HUES48 (cell line): ENCODE measurements around the gene ZBTB42.

ENCODE experiments used
- H3K27ac ChIP-seq: one replicate; pipeline ENCODE4 v1.7.0; 2013; ENCODE audit warnings: low read depth, low read length, inconsistent platforms
- H3K27me3 ChIP-seq: 2 replicates; pipeline ENCODE4 v1.6.1; 2013; ENCODE audit warnings: mild to moderate bottlenecking, low read length; ENCODE audit not compliant: control insufficient read depth, insufficient read depth
- H3K36me3 ChIP-seq: 2 replicates; pipeline ENCODE4 v1.6.1; 2013; ENCODE audit warnings: low read length; ENCODE audit not compliant: control insufficient read depth, insufficient read depth
- H3K4me1 ChIP-seq: 2 replicates; pipeline ENCODE4 v1.6.1; 2013; ENCODE audit warnings: mild to moderate bottlenecking, low read length; ENCODE audit not compliant: control insufficient read depth, insufficient read depth
- H3K4me3 ChIP-seq: 2 replicates; pipeline ENCODE4 v1.5.1; 2013; ENCODE audit warnings: mild to moderate bottlenecking, low read depth, low read length
- H3K9ac ChIP-seq: 2 replicates; pipeline ENCODE4 v1.6.1; 2013; ENCODE audit warnings: mild to moderate bottlenecking, low read depth, low read length, moderate library complexity
- H3K9me3 ChIP-seq: 2 replicates; pipeline ENCODE4 v1.6.1; 2013; ENCODE audit warnings: low read length; ENCODE audit not compliant: control insufficient read depth, insufficient read depth

Gene ZBTB42

DNA sequence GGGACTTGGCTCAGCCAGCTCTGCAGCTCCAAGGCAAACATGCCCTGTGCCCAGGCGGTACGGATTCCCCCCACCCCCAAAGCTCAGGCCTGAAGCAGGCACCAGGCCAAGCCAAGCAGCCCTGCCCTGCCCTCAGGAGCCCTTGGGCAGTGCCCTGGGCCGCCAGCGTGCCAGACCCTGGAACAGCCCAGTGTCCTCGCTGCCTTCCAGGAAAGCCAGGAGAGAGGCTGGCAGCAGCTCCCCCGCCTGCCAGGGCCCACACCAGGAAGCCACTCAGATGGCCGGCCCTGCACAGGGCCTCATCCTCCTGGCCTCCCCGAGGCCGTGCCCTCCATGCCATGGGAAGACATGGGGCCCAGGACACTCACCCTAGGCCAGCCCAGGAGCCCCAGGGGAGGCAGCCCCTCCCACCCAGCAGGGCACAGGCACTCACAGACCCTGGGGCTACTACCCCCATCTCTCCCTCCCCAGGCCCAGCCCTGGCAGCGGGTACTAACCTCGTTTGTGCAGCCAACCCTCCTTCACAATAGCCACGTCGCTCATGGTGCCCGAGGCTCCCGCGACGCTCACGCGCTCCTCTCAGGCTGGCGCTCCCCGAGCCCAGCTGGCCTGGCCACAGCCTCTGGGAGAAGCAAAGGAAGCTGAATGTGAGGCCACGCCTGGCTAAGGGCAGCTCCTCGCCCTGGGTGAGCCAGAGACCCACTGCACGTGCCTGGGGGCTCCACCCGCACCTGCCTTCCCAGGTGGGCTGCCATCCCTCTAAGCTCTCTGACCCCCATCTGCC is 8.6 kb upstream of the ZBTB42 start:
- Histone ChIP-seq H3K36me3 (peaks cover 24% of the 10 kb centered on the region; the same call in 1 of the 2 replicates), H3K4me1 (peaks cover 24% of the 10 kb centered on the region), H3K9me3 (no peaks in the 10 kb centered on the region), H3K27ac (no peak overlapping the region), H3K27me3 (peaks cover 13% of the 10 kb centered on the region), H3K9ac (no peak overlapping the region), H3K4me3 (no peak overlapping the region)

DNA sequence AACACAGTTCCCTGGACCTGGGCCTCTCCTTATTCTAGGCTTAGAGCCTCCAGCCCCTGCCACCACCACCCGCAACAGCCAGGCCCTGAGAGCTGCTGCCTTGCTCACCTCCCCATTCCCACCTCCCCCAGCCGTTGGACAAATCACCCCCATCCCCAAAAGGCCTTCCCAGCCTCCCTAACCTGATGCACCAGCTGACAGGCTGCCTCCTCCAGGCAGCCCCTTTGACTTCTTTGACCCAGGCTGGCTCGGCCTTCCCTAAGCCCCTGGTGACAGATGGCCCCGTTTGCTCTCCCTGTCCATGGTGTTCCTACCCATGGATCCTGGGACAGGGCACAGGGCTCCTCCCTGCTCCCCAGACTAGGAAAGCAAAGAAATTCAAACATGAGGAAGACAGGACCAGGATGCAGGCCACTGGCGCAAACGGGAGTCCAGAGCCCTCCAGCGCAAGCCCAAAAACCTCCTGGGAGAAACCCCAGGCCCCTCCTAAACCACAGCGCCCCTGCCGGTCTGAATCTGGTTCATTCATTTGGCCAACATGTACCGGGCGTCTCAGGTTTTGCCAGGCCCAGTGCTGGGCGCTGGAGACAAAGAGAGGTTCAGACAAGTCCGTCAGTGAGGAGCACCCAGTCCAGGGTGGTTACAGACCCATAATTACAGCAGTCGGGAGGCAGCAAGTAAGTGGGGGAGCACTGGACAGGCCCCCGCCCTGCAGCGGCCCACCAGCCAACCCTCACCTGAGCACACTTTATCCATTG is 7.8 kb upstream of the ZBTB42 start:
- peak overlapping the region; percentile 75; the same call in 1 of the 2 replicates for H3K4me3 ChIP-seq
- peaks cover 22% of the 10 kb centered on the region for H3K27me3 ChIP-seq
- peaks cover 27% of the 10 kb centered on the region for H3K4me1 ChIP-seq
- H3K36me3 ChIP-seq = peaks cover 24% of the 10 kb centered on the region; the same call in 1 of the 2 replicates
- no peaks in the 10 kb centered on the region for H3K9me3 ChIP-seq
- H3K9ac ChIP-seq = no peak overlapping the region
- H3K27ac ChIP-seq = no peak overlapping the region

DNA sequence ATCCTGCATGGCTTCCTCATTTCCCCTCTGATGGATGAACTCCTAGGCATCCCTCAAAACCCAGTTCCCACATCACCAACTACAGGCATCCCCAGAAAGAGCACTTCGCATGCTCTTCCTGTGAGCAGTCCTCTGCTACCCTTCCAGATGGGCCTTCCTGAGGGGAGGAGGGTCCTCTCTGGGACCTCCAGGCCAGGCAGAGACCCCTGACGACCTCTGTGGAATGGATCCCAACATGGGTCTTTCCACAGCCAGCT is 7.3 kb upstream of the ZBTB42 start:
- no peaks in the 10 kb centered on the region for H3K9me3 ChIP-seq
- H3K9ac ChIP-seq = no peak overlapping the region
- peak overlapping the region; percentile 75 for H3K4me3 ChIP-seq
- H3K4me1 ChIP-seq = peaks cover 27% of the 10 kb centered on the region
- H3K27me3 ChIP-seq = peaks cover 27% of the 10 kb centered on the region
- peaks cover 24% of the 10 kb centered on the region; the same call in 1 of the 2 replicates for H3K36me3 ChIP-seq
- no peak overlapping the region for H3K27ac ChIP-seq

DNA sequence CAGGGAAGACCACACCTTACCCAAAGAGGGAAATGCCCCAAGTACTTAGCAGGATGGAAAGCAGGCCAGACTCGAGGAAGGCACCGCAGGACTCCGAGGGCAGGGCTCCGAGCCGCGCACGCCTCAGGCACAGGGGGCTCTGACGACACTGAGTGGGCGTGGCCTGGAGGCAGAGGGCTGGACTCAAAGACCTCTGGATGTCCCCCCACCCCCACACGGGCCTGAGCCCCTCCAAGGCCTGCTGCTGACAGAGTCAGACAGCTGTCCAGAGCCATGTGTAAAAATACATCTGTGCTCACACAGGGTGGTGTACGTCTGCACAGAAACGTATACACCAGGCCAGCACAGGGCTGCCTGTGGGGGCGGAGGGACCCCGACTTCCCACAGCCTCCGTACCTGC is 6.8 kb upstream of the ZBTB42 start:
- peaks cover 24% of the 10 kb centered on the region; the same call in 1 of the 2 replicates for H3K36me3 ChIP-seq
- H3K27me3 ChIP-seq = peaks cover 31% of the 10 kb centered on the region
- H3K9me3 ChIP-seq = no peaks in the 10 kb centered on the region
- no peak overlapping the region for H3K9ac ChIP-seq
- H3K27ac ChIP-seq = no peak overlapping the region
- H3K4me1 ChIP-seq = peaks cover 29% of the 10 kb centered on the region
- peak overlapping the region; percentile 75 for H3K4me3 ChIP-seq

DNA sequence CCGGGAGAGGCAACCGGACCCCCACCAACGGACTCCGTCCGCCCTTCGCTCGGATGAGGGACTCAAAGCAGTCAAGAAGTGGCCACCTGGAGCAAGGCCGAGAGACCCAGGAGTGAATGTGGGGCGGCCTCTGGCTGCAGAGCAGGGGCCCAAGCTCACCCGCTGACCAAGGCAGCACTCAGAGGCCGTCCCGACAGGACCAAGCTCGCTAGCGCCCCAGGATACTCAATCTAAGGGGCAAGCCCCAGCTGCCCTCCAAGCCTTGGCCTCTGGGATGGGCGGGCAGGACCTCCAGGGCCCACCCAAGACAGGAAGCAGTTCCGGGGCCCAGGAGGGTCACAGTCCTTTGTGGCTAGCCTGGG is 6.3 kb upstream of the ZBTB42 start:
- Histone ChIP-seq H3K4me3 (peak overlapping the region; percentile 75), H3K36me3 (peaks cover 21% of the 10 kb centered on the region; the same call in 1 of the 2 replicates), H3K4me1 (peaks cover 32% of the 10 kb centered on the region), H3K27ac (no peak overlapping the region), H3K9me3 (no peaks in the 10 kb centered on the region), H3K9ac (no peak overlapping the region; the same call in 1 of the 2 replicates), H3K27me3 (peaks cover 35% of the 10 kb centered on the region)

- Histone ChIP-seq H3K27me3 (peaks cover 39% of the 10 kb centered on the region), H3K27ac (no peak within 1 kb of the TSS), H3K9me3 (no peaks in the 10 kb centered on the region), H3K4me3 (peak within 1 kb of the TSS; percentile 75), H3K9ac (no peak within 1 kb of the TSS; the same call in 1 of the 2 replicates), H3K4me1 (peaks cover 32% of the 10 kb centered on the region), H3K36me3 (peaks cover 18% of the 10 kb centered on the region; the same call in 1 of the 2 replicates)
Measured at GRCh38 chr14:104794993-104795780, 5.7 kb upstream of the ZBTB42 start, which contains the start of gene AKT1. TSS of gene AKT1 (minus strand) at chr14:104795748. CDS start at chr14:104792643, 3,105 bp downstream.

DNA sequence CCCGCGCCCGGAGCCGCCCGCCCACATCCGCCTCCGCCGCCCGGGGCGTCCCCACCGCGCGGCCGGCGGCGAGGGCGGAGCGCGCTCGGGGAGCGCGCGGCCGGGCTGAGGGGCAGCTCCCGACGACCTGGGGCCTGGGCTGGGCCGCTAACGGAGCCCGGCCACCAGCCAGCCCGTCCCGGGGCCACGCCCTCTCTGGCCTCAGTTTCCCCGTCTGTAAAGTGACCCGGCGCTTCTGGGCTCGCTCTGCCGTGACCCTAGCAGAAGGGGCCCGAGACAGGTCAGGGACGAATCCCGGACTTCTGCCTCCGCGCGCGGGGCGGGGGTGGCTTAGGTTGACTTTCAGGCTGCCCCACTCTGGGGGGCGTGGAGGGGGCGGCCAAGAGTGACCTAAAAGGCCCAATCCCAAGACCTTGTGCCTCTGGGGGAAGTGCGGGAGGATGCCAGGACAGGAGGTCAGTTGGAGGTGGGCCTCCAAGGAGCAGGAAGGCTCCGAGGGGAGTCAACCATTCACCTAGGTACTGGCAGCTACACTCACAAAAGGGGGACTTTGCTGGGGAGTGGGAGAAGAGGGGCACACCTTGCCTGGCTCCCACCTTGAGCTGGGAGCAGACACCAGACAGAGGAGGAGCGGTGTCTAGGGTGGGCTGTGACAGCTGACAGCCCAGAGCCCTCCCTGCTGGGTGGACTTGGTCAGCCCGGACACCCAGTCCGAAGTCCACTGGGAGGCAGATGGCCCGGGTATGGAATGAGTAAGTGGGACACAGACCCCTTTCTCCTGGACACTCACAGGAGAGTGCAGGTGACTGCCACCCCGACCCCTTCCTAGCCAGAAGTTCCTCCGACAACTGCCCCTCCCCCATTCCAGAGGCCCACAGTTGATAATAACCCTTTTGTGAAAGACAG is 4.9 kb upstream of the ZBTB42 start:
- Histone ChIP-seq H3K27me3 (peaks cover 42% of the 10 kb centered on the region), H3K4me3 (peak overlapping the region; percentile 62), H3K9me3 (no peaks in the 10 kb centered on the region), H3K36me3 (peaks cover 12% of the 10 kb centered on the region; the same call in 1 of the 2 replicates), H3K27ac (no peak overlapping the region), H3K4me1 (peaks cover 32% of the 10 kb centered on the region), H3K9ac (no peak overlapping the region)

DNA sequence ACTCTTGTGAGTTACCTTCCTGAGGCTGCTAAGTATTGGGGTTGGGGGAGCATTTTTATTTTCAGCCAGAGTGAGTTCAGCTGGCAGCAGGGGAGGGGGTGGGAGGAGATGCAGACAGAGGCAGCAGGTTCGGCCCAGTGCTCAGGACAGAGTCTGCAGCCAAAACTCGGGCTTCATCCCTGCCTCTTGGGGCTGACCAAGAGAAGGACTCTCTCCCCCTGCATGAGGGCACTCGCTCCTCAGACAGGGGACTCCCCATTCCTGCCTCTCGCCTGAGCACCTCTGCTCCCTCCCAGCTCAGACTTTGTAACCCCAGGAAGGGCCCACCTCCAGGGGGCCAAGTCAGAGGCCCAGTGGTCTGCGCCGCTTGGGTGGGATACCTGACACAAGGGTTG is 4.2 kb upstream of the ZBTB42 start:
- Histone ChIP-seq H3K9me3 (no peaks in the 10 kb centered on the region), H3K36me3 (peaks cover 6% of the 10 kb centered on the region; the same call in 1 of the 2 replicates), H3K27me3 (peaks cover 48% of the 10 kb centered on the region), H3K9ac (no peak overlapping the region), H3K4me1 (peaks cover 36% of the 10 kb centered on the region), H3K4me3 (no peak overlapping the region), H3K27ac (no peak overlapping the region)

DNA sequence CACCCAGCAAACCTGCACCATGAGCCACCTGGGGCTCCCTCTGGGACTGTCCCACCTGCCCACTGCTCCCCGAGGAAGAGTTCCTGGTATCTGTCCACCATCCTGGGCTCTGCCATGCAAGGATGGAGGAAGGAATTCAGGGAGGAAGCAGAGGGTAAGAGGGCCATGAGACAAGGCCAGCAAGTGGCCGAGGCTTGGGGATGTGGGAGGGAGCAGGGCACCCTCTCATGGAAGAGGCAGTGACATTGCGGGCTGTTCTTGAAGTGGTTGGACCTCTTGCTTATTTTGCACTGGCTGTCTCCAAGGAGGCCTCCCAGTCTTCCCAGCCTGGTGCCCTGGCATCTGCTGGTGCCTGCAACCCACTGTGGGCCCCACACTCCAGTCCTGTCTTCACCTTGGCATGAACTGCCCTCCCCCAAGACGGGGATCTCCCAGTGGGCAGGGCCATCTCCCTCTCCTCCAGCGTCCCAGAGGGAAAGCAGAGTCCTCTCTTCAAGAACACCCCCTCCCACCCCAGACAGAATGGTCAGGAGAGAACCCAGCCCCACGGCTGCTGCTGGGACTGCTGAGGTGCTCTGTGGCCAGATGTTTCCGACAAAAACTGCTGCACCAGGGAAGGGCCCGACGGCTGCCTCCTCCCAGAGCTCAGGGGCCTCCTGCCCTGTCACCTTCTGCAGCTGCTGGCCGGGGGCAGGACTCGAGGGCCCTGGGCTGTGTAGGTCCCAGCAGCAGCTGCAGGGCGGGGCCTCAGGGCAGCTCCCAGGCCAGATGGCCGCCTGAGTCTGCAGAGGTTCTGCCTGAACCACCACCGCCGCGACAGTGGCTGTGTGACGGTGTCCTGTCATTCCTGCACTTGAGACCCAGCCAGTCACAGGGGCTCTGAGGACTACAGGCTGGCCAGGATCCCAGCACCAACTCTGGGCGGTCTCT is 3.5 kb upstream of the ZBTB42 start:
- no peak overlapping the region for H3K27ac ChIP-seq
- H3K36me3 ChIP-seq = no peaks in the 10 kb centered on the region
- H3K4me3 ChIP-seq = no peak overlapping the region
- H3K4me1 ChIP-seq = peaks cover 36% of the 10 kb centered on the region
- H3K9me3 ChIP-seq = no peaks in the 10 kb centered on the region
- no peak overlapping the region for H3K9ac ChIP-seq
- H3K27me3 ChIP-seq = peaks cover 55% of the 10 kb centered on the region
